ENCODE data around the gene LTBP3. TPM values are rescaled to one million over a fixed set of nuclear protein-coding genes. Genes with fewer than 3 reads are reported as not detected.

Gene LTBP3
- total and polyA plus RNA-seq, 10 donors = 20.6 to 137 (median 87.5) TPM

GRCh38 chr11:65591939-65592857 lies 34.0 kb upstream of the LTBP3 start:
- H3K27me3 ChIP-seq (replicated peaks in 1 of 7) = no peaks in the 10 kb centered on the region
- 69 to 88% (median 80%) methylated on average over 44 to 106 of the region's 106 CpGs for WGBS, 5 donors
- H3K9me3 ChIP-seq = no peaks in the 10 kb centered on the region
- TF ChIP-seq POLR2A (IDR thresholded peaks at IDR 0.05) = no peak
- TF ChIP-seq POLR2AphosphoS5 (IDR thresholded peaks at IDR 0.05) = peak; percentile 48 to 80 (median 75)
- TF ChIP-seq CTCF (IDR thresholded peaks at IDR 0.05 in 8 of 11, conservative IDR thresholded peaks at IDR 0.05 in 3 of 11) = peak in 4 of 11 experiments; percentile 16 to 21 (median 17)
- H3K36me3 ChIP-seq = peaks cover 3 to 75% (median 43%) of the 10 kb centered on the region in 6 donors
- peaks cover 40 to 89% (median 72%) of the 10 kb centered on the region in 6 donors for H3K4me1 ChIP-seq
- H3K27ac ChIP-seq = peak overlapping the region in 6 of 8 donors; percentile 51 to 86 (median 74)
- DNase-seq = peak; percentile 85
- H3K4me3 ChIP-seq = peak overlapping the region in 2 of 8 donors; percentile 13 to 38
- intact Hi-C loops (cut with DNase I; ENCODE audit: low total_unique reads) = no loop called here

GRCh38 chr11:65590240-65590738 lies 32.1 kb upstream of the LTBP3 start:
- intact Hi-C loops (cut with DNase I; ENCODE audit: low total_unique reads) = no loop called here
- Histone ChIP-seq H3K4me1 (peaks cover 57 to 99% (median 86%) of the 10 kb centered on the region in 6 donors), H3K27ac (peak overlapping the region in 5 of 8 donors; percentile 74 to 92 (median 86)), H3K27me3 (replicated peaks in 1 of 7) (no peaks in the 10 kb centered on the region), H3K36me3 (peaks cover 3 to 84% (median 56%) of the 10 kb centered on the region in 6 donors), H3K4me3 (no peak overlapping the region), H3K9me3 (no peaks in the 10 kb centered on the region)
- 35 to 67% (median 59%) methylated on average over 4 to 8 of the region's 8 CpGs for WGBS, 5 donors
- no peak for DNase-seq
- TF ChIP-seq CTCF (IDR thresholded peaks at IDR 0.05 in 8 of 11, conservative IDR thresholded peaks at IDR 0.05 in 3 of 11) (no peak), POLR2AphosphoS5 (IDR thresholded peaks at IDR 0.05) (peak in 2 of 3 donors; percentile 23 to 60), POLR2A (IDR thresholded peaks at IDR 0.05) (no peak)

GRCh38 chr11:65589444-65590239 lies 31.5 kb upstream of the LTBP3 start:
- peaks cover 3 to 90% (median 60%) of the 10 kb centered on the region in 6 donors for H3K36me3 ChIP-seq
- peak; percentile 85 for DNase-seq
- no peaks in the 10 kb centered on the region for H3K27me3 ChIP-seq (replicated peaks in 1 of 7)
- peaks cover 53 to 96% (median 80%) of the 10 kb centered on the region in 6 donors for H3K4me1 ChIP-seq
- TF ChIP-seq POLR2AphosphoS5 (IDR thresholded peaks at IDR 0.05) (peak; percentile 2 to 75 (median 47)), POLR2A (IDR thresholded peaks at IDR 0.05) (no peak)
- H3K9me3 ChIP-seq = no peaks in the 10 kb centered on the region
- peak overlapping the region in 6 of 8 donors; percentile 43 to 92 (median 85) for H3K27ac ChIP-seq
- intact Hi-C loops (cut with DNase I; ENCODE audit: low total_unique reads) = loop anchor here (5.0 kb wide), 1 partner anchor 47 kb away; no protein-coding TSS in a partner anchor
- WGBS, 5 donors = 58 to 74% (median 68%) methylated on average over 5 to 9 of the region's 9 CpGs
- H3K4me3 ChIP-seq = no peak overlapping the region

Measured in spleen (tissue), 11 donors.